Glomerular endothelial cell (primary cell): ENCODE data around the gene ABHD17A. TPM values are rescaled to one million over a fixed set of nuclear protein-coding genes. Genes with fewer than 3 reads are reported as not detected.

Experiments
- DNase-seq: peaks from one replicate; pipeline ENCODE4 v3.0.0-alpha.2; 2011; ENCODE audit warnings: low read depth, low spot score; ENCODE audit errors: extremely low read depth
- total RNA-seq: library from RNA; depleted of rRNA; stranded (reverse); fragments of >200 nt; gene quantifications from 2 replicates; pipeline ENCODE4 v1.2.3, GENCODE V29; 2015

Gene ABHD17A
- total RNA-seq, 1 donor from 2014 or later, result 224 TPM

- no peak for DNase-seq
These were observed 30.7 kb downstream of the ABHD17A start for GRCh38 chr19:1854542-1855039.

DNA sequence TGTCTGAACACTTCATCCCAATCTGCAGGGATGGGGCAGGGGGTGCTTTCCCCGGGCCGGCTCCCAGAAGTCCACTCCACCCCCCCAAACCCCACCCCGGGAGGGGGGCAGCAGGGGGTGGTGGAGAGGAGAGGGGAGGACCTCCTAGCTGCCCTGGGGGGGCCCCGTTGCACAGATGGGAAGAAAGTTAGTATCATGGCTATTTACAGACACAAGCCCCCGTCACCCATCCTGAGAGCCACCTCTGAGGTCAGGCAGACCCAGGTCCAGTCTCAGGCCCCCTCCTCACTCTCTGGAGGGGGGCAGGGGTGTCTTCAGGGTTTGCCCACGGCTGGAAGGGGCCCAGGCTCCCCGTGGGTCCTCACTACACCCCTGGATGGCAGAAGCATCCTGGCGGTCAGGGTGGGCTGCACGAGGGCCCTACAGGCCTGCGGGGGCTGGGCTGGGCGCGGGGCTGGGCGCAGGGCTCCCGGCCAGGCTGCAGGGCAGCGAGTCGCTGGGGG is 31.2 kb downstream of the ABHD17A start:
- no peak for DNase-seq

GRCh38 chr19:1853295-1854038 is 31.8 kb downstream of the ABHD17A start:
- no peak for DNase-seq

GRCh38 chr19:1852581-1853128 is 32.6 kb downstream of the ABHD17A start:
- no peak for DNase-seq

GRCh38 chr19:1851654-1852580 is 33.4 kb downstream of the ABHD17A start:
- DNase-seq, result no peak

- no peak for DNase-seq
These were observed 34.3 kb downstream of the ABHD17A start for GRCh38 chr19:1850809-1851653.

DNA sequence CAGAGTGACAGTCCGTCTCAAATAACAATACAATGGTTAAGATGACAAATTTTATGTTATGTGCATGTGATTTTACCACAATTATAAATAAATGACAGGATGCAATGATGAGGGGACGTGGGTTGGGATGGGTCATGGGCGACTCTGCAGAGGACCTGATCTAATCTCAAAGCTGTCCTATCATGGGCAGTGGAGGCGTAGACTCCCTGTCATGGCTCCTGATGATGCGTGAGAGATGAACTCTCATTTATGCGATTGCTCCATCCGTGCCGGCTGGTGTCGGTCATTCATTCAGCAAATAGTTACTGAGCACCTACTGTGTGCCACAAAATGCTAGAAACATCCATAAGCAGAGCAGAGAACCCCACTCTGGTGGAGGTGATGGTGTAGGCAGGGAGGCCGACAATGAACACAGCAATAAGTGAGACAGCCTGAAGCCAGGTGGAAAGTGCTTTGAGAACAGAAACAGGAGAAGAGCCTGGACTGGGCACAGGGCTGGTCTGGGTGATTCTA is 35.4 kb downstream of the ABHD17A start:
- no peak for DNase-seq

- DNase-seq, result no peak
These were observed 36.2 kb downstream of the ABHD17A start for GRCh38 chr19:1849132-1849474.

DNA sequence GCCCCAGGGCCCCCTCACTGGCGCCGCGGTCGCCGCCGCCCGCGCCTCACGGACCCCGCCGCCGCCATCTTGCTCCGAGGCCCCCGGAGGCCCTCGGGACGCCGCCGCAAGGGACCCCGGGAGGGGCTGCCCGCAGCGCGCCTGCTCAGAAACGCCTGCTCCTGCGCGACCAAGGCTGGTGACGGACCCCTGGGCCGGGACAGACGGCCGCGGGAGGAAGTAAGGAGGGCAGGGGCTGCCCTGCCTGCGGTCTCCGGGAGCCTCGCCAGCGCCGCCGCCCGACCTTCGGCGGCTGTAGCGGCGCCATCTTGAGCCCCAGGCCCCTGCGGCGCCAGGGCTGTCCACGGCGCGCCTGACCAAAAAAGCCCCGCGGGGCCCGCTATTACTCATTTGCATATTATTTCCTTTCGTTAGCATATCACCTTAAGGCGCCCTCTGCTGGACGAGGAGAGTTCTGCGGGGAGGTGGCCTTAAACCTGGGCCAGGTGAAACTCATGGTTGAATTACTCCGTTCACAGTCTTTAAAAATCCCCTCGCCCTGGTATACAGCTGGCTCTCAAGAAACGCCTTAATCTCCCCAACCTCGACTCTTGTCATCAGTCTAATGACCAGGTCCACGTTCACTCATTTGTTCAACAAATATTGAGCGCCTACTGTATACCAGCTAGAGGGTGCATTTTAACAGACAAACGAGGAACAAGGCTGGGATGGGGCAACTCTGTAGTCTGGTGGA is 36.7 kb downstream of the ABHD17A start, which contains the start of gene REXO1:
Gene REXO1, minus strand, starts transcription at position 85 of the 733 bp plus-strand sequence. CDS start 125 bp downstream, outside the sequence.
- DNase-seq, result peak; percentile 57

- no peak for DNase-seq
These were observed 37.5 kb downstream of the ABHD17A start for GRCh38 chr19:1847684-1848398.

DNA sequence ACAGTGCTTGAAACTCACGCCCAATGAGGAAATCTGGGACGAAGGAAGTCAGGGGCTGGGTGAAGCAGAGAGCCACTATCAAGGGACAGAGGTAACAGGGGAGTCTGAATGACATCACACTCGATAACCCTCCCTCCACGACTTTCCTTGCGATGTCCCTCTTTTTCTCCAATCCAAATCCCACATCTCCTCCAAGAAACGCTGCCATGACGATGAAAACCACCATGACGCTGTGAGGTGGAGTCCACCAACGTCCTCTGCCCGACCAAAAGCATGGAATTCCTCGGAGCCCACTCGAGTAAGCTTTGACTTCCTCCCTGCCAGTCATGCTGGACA is 38.0 kb downstream of the ABHD17A start:
- no peak for DNase-seq

- no peak for DNase-seq
These were observed 38.6 kb downstream of the ABHD17A start for GRCh38 chr19:1846517-1847204.

DNA sequence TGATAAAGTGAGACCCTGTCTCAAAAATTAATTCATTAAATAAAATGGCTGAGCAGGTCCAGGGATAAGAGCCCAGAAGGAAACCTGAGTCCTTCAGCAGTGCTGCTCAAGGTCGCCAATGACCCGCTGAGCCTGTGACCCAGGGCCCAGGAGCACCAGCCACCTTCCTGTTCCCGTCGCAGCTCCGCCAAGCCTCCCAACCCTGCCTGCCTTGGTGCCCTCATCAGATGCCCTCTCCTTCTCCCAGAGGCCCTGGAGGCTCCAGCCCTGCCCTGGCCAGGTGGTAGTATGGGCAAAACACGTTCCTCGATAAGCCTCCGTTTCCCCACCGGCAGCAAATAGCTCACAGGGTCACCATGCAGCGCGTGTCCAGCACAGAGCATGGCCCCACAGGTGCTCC is 39.7 kb downstream of the ABHD17A start:
- no peak for DNase-seq

DNA sequence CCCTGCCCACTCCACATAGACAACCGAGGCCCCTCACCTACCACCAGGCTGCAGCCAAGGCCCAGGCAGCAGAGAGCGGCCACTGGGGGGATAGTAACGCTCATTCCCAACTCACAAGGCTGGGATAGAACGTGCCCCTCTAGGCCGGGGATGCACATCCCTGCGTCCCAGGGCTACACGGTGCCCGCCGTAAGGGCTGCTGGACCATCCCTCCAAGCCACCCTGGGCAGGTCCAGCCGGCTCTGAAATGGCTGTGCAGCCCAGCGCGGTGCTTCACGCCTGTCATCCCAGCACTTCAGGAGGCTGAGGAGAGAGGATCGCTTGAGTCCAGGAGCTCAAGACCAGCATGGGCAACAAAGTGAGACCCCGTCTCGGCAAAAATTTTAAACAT is 40.2 kb downstream of the ABHD17A start:
- no peak for DNase-seq

- DNase-seq, result no peak
These were observed 40.7 kb downstream of the ABHD17A start for GRCh38 chr19:1844513-1845124.

DNA sequence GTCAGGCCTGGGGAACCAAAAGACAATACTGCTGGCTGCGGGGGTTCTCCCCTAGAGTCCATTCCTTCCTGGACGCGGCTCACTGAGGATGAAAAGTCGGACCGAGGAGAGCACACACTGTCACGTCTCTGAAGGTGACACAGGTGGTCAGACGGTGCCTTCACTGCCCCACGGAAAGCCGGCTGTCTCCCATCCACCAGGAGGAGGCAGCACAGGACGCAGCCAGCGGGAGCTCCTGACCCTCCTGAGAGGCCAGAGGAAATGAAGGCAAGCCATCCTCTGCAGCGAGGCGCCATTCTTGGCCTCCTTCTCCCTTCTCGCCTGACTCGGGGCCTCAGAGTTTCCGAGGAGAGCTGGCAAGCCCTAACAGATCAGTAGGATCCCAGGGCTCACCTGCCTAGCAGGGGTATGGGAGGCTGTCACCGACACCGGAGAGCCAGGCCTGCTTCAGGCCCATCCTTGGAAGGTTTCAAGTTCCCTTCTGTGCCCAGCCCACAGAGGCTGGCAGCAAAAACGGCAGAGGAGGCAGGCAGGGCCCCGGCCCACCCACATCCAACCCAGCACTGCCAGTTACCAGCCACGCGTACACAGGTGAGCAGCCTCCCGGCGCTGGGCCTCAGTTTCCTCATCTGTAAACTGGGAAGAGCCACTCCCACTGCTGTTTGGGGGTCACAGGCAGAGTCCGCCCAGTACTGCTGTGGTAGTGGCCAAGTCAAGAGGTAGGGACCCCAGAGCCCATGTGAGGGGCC is 41.5 kb downstream of the ABHD17A start:
- no peak for DNase-seq

DNA sequence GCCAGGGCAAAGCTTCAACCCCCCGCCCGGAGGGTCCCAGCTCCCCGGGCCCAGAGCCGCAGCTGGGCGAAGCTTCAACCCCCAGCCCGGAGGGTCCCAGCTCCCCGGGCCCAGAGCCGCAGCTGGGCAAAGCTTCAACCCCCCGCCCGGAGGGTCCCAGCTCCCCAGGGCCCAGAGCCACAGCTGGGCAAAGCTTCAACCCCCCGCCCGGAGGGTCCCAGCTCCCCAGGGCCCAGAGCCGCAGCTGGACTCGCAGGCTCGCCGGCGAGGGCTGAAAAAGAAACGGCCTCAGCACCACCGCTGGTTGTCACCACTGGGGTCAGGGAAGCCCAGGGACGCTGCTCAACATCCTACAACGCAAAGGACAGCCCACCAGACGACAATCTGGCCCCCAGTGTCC is 42.2 kb downstream of the ABHD17A start:
- no peak for DNase-seq
